NOMO-1 treated with dmso at 0.1 percent for 144 hours (cell line): Measurements from ENCODE around the gene CHSY1.

Experiments
- DNase-seq: peaks from one replicate; lab custom pipeline; 2025; ENCODE audit not compliant: unreplicated experiment; lab: John Stamatoyannopoulos, UW

CHSY1 gene

DNA sequence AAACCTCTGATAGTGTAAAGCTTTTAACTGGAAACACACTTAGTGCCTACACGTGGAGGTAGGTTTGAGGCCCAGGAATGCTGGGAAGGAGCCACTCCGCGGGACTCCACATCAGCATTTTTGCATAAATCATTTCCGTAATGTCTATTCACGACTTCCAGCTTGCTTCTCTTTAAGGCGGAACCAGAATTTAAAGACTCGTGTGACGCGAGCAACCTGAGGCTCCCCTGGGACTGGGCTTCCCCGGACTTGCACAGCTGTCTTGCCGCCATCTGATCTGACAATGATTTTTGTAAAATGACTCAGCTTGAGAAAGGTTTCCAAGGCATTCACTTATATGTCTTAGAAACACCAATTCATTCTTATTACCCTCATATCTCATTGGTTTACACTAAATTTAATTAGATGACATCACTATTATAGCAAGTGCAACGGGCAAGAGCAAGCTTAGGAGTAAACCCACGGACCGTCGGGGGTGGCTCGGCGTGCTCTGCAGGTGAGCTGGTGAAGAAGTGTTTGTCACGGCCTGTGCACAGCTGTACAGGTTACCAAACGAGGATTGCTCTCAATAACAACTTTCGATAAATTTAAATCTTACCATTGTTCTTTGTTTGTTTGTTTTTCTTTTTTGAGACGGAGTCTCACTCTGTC lies 95.2 kb downstream of the CHSY1 start:
- DNase-seq = no peak

DNA sequence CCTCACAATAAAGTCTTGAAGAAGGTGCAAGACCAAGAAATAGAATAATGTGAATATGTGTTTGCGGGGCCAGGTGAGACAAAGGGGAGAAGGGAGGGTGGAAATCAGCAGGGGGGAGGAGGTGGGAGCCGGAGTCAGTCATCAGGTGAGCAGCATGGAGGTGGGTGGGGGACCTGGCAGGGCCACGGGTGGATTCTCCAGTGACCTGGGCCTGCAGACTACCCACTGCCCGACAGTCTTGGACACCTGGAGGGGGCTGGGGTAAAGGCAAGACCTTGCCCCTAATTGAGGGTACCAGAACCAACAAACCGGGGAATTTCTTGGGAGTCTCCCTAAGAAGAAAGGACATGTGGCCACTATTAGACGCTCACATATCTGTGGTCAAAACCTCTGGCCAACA lies 95.8 kb downstream of the CHSY1 start:
- no peak for DNase-seq

DNA sequence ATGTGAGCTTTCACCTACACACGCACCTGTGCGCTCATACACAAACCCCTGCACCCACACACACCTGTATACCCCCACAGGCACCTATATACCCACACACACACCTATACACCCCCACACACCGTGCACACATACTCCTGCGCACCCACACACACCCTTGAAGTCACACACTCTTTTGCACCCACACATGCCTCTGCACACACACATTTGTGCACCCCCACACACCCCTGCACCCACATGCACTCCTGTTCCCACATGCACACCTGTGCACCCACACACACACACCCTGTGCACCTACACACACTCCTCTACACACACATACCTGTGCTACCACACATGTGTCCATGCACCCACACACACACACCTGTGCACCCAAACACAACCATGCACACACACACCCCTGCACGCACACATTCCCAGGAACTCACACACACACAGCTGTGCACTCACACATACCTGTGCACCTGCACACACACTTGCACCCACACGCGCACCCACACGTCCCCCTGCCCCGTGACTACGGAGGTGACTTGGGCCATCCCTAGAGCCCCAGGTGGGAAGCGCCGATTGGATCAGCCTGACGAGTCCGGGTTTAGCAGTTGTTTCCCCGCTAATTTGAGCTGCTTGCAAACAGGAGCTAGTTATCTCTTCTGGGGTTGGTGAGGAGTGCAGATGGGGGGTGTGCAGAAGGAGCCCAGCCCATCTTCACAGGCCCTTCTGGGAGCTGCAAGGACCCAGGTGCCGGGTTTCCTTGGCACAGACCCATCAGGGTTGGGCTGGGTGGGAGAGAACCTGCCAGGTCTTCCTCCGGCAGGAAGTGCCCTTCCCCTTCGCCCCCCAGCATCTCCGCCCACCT lies 97.8 kb downstream of the CHSY1 start:
- no peak for DNase-seq

DNA sequence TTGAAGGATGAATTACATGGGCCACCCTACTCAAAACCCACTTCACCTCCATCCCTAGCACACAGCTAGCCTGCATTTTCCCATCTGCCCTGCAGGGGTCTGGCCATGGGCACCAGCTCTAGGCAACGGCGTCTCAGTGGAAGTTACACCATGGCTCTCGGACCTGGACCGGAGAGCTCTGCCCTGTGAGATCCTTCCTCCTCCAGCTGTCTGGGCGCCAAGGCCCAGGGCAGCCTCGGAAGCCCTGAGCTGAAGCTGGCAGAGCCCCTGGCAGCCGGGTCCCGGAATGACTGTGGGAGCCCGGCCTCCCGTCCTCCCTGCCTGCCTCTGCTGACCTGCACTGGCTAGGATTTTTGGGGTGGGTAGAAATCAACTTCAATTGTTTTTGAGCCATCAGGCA lies 98.9 kb downstream of the CHSY1 start:
- DNase-seq = no peak

DNA sequence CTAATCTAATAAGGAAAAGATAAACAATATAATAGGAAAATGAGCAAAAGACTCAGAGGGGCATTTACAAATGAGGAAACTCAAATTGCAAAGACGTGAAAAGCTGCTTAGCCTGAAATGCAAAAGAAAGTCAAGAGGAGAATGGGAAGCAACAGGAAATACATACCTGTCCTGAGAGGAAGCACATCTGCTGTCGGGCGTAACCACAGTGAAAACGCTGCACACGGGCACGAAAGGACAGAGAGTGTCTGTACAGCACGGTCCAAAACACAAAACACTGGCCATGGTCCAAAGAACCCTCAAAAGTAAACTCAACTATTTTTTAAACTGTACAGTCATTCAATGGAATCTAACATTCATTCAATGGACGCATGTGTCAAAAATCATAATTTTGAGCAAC lies 100.6 kb downstream of the CHSY1 start:
- no peak for DNase-seq

DNA sequence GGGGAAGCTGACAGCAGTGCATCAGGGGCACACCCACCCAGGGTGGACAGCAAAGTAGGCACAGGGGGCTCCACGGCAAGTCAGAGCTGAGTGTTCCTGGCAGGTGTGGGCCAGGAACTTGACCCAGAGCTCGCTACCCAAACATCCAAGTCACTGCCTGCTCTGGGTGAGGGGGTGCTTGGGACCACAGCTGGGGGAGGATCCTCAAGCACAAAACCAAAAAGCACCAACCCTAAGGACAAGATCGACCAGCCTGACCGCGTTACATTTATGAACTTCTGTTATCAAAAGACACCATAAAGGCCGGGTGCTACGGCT lies 101.2 kb downstream of the CHSY1 start:
- no peak for DNase-seq

DNA sequence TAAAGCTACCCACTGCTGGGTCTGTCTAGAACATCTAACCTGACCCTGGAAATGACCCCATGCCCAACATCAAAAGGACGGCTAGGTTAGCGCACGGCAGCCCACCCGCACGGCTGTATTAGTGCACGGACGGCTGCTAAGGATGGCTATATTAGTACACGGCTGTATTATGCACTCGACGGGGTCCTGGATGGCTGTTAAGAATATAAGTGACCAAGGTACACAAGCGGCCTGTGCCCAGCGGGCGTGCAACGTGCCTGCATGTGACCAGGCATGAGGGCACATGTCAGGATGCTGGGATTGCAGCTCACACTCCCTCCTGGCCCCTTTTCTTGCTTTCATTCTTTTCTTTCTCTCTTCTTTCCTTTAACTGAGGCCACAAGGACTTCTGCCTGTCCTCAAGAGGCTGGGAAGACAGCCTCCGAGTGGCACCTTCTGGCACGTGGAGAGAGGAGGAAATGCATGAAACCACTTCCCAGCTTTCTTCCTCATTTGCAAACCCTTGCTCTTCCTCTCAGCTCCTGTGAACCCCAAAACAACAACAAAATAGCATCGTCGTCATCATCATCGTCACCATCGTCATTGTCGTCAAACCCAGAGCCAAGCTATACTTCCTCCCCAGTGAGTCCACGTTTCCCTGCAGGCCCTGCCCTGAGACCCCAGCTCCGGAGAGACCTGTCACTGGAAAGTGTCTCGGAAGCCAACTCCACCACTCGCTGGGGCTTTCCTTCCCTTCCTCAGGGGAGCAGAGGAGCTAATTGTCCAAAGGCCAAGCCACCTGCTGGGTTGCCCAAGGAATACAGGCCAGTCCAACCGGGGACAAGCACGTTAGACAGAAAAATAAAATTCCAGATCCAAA lies 101.8 kb downstream of the CHSY1 start:
- no peak for DNase-seq

DNA sequence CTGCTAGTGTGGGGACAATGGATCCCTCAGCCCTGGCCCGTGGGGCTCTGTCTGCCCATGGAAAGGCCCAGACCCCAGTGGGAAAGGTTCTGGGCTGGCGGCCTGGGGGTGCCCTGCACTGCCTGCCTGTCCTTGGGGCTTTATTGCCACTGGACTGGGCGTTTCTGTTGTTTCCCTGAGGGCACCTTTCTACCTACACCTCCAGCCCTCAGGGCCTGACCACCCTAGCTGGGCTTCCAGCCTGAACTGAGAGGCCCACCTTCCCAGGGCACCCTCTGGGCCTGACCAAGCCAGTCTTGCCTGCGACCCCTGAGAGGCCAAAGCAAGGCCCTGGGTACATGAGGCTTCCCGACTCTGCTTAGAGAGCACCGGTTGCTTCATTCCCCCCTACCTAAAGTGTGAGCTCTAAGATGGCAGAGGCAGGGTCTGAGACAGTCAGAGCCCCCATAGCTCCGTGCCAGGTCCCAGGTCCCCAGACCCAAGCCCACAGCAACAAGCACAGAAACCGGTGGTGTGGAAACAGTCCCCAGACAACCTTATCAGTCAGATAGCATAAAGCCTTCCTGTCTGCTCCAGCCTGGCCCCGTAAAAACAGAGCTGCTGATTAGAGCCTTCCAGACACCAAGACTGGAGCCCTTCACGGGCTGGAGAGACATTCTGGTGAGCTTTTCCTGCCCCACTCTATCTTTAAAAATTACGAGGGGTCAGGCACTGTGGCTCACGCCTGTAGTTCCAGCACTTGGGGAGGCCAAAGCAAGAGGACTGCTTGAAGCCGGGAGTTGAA lies 102.8 kb downstream of the CHSY1 start:
- DNase-seq = no peak

DNA sequence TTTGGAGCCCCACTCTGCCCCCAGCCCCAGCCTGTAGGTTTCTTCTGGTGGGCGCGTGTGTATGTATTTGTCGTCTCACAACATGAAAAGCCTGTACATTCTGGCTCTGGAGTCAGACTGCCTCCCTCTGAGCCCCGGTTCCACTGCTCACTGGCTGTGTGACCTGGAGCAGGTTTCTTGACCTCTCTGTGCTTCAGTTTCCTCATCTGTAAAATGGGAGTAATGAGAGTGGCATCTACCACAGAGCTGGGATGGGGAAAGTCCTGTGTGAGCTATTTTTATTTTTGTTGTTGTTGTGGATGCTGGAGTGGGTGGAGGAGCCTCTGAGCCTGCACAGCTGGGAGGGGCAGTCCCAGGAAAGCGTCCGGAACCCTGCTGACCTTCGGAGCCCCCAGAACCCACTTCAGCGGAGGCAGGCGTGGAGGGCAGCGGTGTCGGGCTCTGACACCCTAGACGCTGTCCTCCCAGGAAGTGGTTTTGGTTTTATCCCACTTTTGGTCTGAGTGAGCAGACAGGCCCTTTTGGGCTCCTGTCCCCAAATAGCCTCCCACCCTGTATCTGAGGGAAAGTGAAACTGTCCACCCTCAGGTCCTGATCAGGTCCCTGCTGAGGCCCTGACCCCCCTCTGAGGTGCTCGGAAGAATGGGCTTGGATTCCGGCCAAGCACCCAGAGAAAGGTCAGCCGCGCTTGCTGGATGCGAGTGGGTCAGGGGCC lies 103.5 kb downstream of the CHSY1 start:
- no peak for DNase-seq

DNA sequence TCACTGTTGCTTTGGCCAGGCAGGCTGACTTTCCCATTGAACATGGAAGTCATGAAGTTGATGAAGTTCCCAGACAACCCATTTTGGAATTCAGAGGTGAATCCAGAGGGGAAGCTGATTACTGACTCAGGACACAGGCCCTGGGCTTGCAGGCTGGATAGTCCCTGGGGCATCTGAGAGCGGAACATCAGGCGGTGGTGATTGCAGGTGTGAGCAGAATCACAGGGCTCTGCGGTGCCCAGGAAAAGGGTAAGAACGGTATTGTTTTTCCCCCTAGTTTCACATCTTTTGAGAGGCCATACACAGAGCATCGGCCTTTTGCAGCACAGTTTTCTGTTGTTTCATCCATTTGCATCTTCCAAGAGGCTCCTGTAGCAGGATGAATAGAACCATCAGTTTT lies 104.7 kb downstream of the CHSY1 start:
- DNase-seq = no peak

DNA sequence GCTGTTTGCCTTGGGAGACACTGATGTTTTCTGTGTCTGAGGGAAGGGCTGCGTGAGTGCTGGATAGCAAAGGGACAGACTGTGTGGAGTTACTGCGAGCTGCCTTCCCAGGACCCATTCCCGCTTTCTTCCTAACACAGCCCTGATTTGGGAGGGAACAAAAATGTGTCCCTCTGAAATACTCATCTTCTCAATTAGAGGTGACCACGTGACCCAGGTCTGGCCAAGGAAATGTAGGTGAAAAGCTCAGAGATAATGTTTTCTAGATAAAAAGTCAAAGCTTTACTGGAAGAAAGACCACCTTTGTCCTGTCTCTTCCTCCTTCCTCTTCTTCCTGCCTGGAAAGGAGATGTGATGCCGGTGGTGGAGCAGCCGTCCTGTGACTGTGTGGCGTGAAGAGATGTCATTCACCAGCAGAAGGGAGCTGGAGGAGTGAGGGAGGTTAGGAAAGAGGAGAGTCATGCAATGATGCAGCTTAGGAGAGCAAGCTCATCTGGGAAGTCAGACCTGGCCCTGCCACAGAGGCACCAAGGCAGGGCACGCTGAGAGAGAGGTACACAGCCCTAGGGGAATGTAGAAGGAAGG lies 105.6 kb downstream of the CHSY1 start:
- no peak for DNase-seq

DNA sequence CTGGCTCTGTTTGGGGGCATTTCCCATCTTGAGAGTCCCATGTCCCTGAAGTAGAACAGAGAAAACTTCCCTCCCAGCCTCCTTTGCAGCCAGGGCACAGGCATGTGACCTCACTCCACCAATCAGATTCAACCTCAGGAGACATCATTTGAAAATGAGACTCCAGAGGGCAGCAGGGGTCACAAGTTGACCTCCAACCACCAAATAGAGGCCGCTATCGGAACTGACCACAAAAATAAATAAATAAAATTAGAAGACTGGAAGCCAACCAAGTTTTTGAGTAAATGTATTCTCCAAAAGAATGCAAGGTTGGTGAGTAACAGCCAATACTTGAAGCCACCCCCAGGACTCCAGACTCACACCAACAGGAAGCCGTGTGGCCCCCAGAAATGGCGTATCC lies 106.5 kb downstream of the CHSY1 start:
- DNase-seq = no peak

DNA sequence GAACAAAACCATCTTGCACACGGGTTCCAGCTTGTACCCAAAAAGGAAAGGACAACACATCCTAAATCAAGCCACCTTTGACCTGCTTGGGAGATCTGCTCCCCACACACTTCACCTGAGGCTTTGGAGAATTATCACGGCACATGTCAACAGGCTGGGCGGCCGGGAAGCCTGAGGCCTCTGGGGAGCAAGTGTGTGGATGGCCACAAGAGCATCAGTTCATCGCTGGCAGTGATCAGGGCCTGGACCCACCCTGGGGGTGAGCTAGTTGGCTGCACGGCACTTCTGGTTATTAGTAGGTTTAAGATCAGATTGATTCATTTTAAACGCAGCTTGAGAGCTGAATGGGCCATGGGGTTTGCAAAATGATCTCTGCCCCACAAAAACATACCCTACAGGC lies 108.5 kb downstream of the CHSY1 start:
- DNase-seq = no peak

DNA sequence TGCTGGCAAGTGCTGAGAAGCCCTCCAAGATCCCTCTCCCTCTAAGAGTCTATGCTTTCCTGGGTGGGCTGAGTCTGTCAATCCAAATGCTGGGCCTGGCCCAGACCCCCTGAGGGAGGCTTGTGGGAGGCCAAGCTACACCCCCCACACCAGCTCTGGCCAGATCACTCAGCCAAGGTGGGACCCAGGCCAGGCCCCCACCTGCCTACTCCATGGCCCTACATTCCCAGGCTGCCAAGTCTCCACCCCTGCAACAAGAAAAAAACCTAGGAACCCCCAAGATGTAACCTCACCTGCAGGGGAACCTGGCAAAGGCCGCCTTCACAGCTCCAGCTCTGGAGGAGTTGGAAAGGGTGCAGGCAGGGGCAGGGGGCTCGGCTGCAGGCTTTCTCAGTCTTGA lies 109.1 kb downstream of the CHSY1 start:
- DNase-seq = no peak

DNA sequence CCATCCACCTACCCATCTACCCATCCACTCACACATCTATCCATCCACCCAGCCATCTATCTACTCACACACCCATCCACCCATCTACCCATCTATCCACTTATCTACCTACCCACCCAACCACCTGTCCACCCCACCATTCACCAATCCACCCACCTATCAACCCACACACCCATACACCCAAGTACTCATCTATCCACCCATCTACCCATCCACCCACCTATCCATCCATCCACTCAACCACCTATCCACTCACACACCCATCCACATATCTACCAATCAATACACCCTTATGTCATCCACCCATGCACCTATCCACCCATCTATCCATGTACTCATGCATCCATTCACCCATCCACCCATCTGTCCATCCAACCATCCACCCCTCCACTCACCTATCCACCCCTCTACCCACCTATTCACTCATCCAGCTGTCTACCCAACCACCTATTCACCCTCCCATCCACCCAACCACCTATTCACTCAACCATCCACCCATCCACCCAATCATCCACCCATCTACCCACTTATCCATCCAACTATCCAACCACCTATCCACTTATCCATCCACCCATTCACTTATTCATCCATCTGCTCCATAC lies 109.8 kb downstream of the CHSY1 start:
- no peak for DNase-seq

DNA sequence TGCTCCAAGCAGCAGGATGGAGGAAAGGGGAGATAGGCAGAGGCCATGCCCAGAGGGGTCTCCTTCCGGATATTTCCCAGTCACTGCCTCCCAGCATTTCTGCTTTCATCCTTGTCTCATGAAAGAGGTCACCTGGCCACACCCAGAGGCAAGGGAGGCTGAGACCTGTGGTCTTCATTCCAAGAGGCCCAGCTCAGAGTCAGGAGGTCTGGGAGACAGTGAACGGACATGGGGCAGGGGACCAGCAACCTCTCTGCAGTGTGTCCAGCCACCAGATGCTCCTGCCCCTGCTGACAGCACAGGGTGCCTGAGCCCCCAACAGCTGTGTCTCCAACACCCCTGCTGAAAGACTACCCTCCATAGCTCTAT lies 111.2 kb downstream of the CHSY1 start:
- no peak for DNase-seq

DNA sequence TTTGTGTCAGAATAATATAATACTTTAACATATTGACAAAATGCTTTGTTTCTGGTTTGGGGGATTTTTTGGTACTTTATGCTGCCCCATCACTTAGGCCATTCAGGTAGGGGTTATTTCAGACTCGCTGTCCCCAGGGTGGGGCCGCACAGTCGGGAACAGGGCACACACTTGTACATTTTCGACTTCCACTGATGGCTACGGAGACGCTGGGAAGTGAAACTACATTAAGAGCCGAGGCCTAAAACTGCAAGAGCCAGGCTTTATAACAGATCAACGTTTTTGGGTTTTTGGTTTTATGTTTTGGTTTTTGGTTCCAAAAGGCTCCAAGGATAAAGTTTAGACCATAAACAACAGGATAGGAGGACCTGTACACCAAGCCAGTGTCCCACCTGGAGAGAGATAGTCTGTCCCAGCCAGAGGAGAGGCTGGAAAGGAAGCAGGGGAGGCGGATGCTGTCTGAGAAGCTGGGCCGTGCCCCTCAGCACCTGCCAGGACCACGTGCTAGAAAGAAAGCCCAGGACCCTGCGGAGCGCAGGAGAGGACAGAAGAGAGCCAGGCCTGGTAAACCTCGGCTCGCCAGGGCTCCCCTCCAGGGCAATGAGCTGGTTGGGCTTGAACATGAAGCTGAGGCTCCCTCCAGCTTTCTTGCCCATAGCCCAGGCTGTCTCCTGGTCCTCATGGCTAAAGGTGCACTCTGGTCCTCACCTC lies 111.7 kb downstream of the CHSY1 start:
- no peak for DNase-seq

DNA sequence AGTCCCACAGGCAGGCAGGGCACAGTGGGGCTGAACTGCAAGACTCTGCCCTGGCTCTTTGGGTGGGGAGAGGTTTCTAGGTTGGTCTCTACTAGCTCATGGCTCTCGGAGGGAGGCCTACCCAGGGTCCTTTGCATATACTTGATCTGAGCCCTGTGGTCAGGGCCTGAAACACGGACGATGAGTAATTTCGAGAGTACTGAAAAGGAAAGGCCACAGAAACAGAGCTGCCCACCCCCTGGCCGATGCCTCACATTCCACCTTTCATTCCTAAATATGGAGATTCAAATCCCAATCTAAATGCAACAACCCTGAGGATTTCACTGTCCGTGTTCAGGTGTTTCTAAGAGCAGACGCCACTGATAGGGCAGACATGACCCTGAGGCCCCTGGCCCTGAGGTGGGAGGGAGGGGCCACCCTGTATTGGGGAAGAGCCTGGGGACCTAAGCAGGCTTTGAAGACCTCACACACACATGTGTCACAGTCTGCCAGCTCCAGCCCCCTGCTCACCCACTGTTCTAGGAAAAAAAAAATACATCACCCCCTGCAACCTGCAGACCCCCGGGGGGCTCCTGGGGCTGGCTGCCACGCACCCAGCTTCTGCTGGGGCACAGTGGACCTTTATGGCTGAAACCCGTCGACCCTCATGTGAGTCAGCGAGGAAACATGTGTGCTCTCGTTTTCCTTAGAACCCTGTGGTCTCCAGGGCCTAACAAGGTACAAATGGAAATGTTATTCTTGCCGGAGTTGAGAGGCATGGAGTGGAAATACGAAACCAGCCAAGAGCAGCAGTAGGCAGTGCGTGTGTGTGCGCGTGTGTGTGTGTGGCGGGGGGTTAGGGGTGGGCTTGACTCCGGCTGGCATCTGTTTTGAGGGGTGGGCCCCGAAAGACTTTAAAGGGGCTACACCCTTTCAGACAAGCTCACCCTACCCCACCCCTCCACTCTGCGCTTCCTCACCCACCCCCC lies 112.7 kb downstream of the CHSY1 start:
- no peak for DNase-seq
